DND-41 (cell line): ENCODE measurements around the gene PLAGL1.

ENCODE experiments used
- CTCF ChIP-seq: IDR thresholded peaks from 2 replicates; pipeline ENCODE4 v1.5.1; 2012; ENCODE audit warnings: borderline replicate concordance, low read length, moderate library complexity, mild to moderate bottlenecking; ENCODE audit not compliant: poor library complexity, severe bottlenecking; ENCODE audit errors: extremely low read depth
- EZH2 ChIP-seq: IDR thresholded peaks from 3 replicates; pipeline ENCODE4 v1.6.1; 2012; ENCODE audit warnings: borderline replicate concordance, low read depth, mild to moderate bottlenecking, moderate library complexity, low read length, inconsistent platforms; ENCODE audit not compliant: severe bottlenecking

- TF ChIP-seq CTCF, result no peak
- no peak for TF ChIP-seq EZH2
Measured at GRCh38 chr6:144036064-144036834, 28.2 kb upstream of the PLAGL1 start.
